ENCODE data around the gene PRKN. TPM values are rescaled to one million over a fixed set of nuclear protein-coding genes. Genes with fewer than 3 reads are reported as not detected.
A peak's percentile ranks its signal among the peaks of the same experiment; 100 is the strongest.

Gene PRKN
- total RNA-seq, 2 donors from 2014 or later = 6.7 to 8.2 TPM

DNA sequence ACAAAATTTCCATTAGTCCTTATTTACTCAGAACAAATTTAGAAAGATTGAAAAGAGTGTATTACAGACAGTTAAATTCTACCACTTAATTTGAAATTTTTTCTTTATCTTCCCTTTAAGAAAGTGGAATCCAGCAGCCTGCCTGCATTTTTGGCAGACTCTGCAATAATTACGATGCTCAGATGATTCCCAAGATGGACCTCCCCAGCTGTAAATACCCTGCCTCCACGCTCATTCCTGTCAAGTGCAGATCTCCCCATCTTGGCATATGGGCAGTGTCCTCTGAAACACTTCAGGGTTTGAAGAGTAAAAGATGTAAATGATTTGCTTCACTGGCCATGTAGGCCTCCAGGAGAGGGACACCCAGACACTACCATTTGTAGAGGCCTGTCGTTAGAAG lies 471.2 kb downstream of the PRKN start:
- H3K27me3 ChIP-seq = no peaks in the 10 kb centered on the region
- ATAC-seq (no peak), DNase-seq (no peak)
- H3K27ac ChIP-seq = no peak overlapping the region
- H3K9me3 ChIP-seq = no peaks in the 10 kb centered on the region
- intact Hi-C loops (cut with DNase I) = no loop called here
- TF ChIP-seq, protein P1, sequence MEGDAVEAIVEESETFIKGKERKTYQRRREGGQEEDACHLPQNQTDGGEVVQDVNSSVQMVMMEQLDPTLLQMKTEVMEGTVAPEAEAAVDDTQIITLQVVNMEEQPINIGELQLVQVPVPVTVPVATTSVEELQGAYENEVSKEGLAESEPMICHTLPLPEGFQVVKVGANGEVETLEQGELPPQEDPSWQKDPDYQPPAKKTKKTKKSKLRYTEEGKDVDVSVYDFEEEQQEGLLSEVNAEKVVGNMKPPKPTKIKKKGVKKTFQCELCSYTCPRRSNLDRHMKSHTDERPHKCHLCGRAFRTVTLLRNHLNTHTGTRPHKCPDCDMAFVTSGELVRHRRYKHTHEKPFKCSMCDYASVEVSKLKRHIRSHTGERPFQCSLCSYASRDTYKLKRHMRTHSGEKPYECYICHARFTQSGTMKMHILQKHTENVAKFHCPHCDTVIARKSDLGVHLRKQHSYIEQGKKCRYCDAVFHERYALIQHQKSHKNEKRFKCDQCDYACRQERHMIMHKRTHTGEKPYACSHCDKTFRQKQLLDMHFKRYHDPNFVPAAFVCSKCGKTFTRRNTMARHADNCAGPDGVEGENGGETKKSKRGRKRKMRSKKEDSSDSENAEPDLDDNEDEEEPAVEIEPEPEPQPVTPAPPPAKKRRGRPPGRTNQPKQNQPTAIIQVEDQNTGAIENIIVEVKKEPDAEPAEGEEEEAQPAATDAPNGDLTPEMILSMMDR (IDR thresholded peaks at IDR 0.05) = no peak
- no peak for TF ChIP-seq POLR2A (IDR thresholded peaks at IDR 0.05)
- no peak overlapping the region for H3K4me3 ChIP-seq
- WGBS, 2 donors = 83 to 86% methylated on average over 3 of the region's 3 CpGs
- no peaks in the 10 kb centered on the region for H3K36me3 ChIP-seq (replicated peaks in 1 of 2; ENCODE audit: insufficient read depth in 1 of 2, low read depth in 2 of 2)
- H3K4me1 ChIP-seq = no peaks in the 10 kb centered on the region

DNA sequence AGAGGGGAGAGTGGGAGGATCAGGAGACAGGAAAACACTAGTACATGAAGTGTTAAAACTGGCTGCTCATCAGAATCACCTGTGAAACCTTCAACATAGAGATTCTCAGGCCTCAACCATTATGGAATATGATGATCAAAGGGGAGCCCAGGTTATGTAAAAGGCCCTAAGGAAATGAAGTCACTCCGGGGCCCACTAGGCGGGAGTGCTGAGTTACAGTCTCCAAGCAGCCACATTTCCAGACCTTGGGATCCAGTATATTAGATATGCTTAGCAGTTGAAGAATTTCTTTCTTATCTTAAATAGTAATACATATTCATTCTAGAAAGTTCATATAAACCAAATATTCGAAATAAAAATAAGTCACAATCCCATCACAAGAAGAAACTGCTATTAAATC lies 476.3 kb downstream of the PRKN start:
- intact Hi-C loops (cut with DNase I) = no loop called here
- Histone ChIP-seq H3K36me3 (replicated peaks in 1 of 2; ENCODE audit: insufficient read depth in 1 of 2, low read depth in 2 of 2) (no peaks in the 10 kb centered on the region), H3K27me3 (no peaks in the 10 kb centered on the region), H3K27ac (no peak overlapping the region), H3K4me1 (no peaks in the 10 kb centered on the region), H3K4me3 (no peak overlapping the region), H3K9me3 (no peaks in the 10 kb centered on the region)
- ATAC-seq = no peak
- peak in 2 of 4 donors; percentile 22 to 52 for DNase-seq
- TF ChIP-seq, protein P1 (IDR thresholded peaks at IDR 0.05) = peak in 3 of 7 experiments; percentile 32 to 48 (median 32)
- TF ChIP-seq POLR2A (IDR thresholded peaks at IDR 0.05) = no peak
- WGBS, 2 donors = 64 to 67% methylated on average over 3 of the region's 3 CpGs

DNA sequence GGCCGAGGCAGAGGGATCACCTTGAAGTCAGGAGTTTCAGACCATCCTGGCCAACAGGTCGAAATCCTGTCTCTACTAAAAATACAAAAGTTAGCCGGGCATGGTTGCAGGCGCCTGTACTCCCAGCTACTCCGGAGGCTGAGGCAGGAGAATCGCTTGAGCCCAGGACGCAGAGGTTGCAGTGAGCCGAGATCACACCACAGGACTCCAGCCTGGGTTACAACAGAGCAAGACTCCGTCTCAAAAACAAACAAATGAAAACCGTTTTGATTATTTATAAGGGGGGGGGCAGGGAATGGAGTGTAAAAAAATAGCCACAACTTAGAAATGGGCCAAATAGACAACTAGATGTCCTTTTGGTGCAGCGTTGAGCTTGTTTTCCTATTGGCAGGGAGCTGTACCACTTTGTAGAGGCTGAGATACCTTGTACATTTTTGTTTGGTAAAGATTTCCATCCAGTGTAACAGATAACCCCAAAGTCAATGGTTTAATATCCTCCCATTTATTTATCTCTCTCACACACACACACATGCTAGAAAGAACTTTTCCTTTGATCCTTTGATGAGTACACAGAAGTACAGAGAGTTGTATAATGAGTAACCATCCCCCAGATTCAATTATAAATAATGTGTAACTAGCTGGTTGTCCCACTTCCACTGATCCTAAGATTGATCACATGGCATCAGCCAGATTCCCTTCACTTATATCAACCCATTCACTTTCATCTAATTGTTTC lies 477.5 kb downstream of the PRKN start:
- intact Hi-C loops (cut with DNase I) = no loop called here
- ATAC-seq (peak; percentile 9), DNase-seq (no peak)
- H3K9me3 ChIP-seq = no peaks in the 10 kb centered on the region
- H3K27me3 ChIP-seq = no peaks in the 10 kb centered on the region
- no peak overlapping the region for H3K27ac ChIP-seq
- TF ChIP-seq, protein P1 (IDR thresholded peaks at IDR 0.05) = no peak
- TF ChIP-seq POLR2A (IDR thresholded peaks at IDR 0.05) = no peak
- no peaks in the 10 kb centered on the region for H3K36me3 ChIP-seq (replicated peaks in 1 of 2; ENCODE audit: insufficient read depth in 1 of 2, low read depth in 2 of 2)
- no peak overlapping the region for H3K4me3 ChIP-seq
- no peaks in the 10 kb centered on the region for H3K4me1 ChIP-seq
- WGBS, 2 donors = 69 to 70% methylated on average over 11 of the region's 11 CpGs

DNA sequence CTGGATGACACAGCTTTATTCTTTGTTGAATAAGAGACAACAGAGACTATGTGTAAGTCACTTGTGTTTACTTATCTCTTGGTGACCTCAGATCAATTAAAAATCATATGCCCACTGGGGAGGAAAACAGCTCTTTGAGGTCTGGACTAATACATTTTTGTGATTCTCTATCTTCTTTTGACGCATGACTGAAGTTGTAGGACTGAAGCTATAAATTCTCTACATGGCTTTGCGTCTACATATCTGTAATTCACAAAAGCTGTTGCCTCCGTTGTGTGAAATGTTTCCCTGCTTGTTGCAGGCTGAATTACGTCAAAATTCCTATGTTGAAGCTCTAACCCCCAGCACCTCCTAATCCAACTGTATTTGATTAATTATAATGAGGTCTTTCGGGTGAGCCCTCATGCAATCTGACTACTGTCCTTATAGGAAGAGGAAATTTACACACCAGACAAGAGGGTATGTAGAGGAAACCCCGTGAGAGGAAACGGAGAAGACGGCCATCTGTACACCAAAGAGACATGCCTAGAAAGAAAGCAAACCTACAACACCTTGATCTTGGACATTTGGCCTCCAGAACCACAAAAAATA lies 481.6 kb downstream of the PRKN start:
- intact Hi-C loops (cut with DNase I) = no loop called here

More for the DNA sequence above, 481.6 kb downstream of the PRKN start:
- no peak for TF ChIP-seq POLR2A (IDR thresholded peaks at IDR 0.05)
- TF ChIP-seq, protein P1 (IDR thresholded peaks at IDR 0.05) = no peak
- ATAC-seq (no peak), DNase-seq (no peak)
- no peaks in the 10 kb centered on the region for H3K4me1 ChIP-seq
- no peak overlapping the region for H3K4me3 ChIP-seq
- 86 to 87% methylated on average over 8 of the region's 8 CpGs for WGBS, 2 donors
- no peaks in the 10 kb centered on the region for H3K36me3 ChIP-seq (replicated peaks in 1 of 2; ENCODE audit: insufficient read depth in 1 of 2, low read depth in 2 of 2)
- H3K9me3 ChIP-seq = no peaks in the 10 kb centered on the region
- no peak overlapping the region for H3K27ac ChIP-seq
- H3K27me3 ChIP-seq = no peaks in the 10 kb centered on the region
